ENCODE results near the gene MTAP. TPM values are rescaled to one million over a fixed set of nuclear protein-coding genes. Genes with fewer than 3 reads are reported as not detected.

MTAP gene
- total and polyA plus RNA-seq, 8 donors, result 1.2 to 38.4 (median 13.4) TPM

DNA sequence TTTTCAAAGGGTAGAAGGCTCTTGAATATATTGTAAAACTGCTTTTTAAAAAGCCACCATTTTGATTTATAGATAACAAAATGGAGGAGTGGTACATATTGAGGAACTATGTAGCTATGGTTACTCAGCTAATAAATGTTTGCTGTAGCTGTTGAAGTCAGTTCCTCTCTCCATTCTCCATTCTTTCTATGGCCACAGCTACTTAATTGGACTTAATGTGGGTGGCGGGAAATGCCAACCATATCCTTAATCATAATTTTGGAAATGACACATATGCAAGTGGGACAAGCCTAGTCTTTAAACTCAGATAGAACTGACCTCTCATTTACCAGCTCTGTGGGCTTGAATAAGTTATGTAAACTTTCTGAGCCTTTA, 181.1 kb downstream of the MTAP start:
- Histone ChIP-seq H3K9me3 (no peaks in the 10 kb centered on the region), H3K36me3 (no peaks in the 10 kb centered on the region), H3K27ac (no peak overlapping the region), H3K4me3 (no peak overlapping the region), H3K4me1 (no peaks in the 10 kb centered on the region), H3K27me3 (peaks cover 9 to 96% (median 18%) of the 10 kb centered on the region in 3 donors)
- TF ChIP-seq POLR2A (IDR thresholded peaks at IDR 0.05), result no peak
- TF ChIP-seq, protein P1, sequence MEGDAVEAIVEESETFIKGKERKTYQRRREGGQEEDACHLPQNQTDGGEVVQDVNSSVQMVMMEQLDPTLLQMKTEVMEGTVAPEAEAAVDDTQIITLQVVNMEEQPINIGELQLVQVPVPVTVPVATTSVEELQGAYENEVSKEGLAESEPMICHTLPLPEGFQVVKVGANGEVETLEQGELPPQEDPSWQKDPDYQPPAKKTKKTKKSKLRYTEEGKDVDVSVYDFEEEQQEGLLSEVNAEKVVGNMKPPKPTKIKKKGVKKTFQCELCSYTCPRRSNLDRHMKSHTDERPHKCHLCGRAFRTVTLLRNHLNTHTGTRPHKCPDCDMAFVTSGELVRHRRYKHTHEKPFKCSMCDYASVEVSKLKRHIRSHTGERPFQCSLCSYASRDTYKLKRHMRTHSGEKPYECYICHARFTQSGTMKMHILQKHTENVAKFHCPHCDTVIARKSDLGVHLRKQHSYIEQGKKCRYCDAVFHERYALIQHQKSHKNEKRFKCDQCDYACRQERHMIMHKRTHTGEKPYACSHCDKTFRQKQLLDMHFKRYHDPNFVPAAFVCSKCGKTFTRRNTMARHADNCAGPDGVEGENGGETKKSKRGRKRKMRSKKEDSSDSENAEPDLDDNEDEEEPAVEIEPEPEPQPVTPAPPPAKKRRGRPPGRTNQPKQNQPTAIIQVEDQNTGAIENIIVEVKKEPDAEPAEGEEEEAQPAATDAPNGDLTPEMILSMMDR (IDR thresholded peaks at IDR 0.05), result no peak
- no peak for TF ChIP-seq EP300 (IDR thresholded peaks at IDR 0.05)
- TF ChIP-seq POLR2AphosphoS5 (IDR thresholded peaks at IDR 0.05), result no peak
- 48 to 61% (median 58%) methylated on average over 1 of the region's 1 CpG for WGBS, 5 donors
- intact Hi-C loops (cut with DNase I; ENCODE audit: low total_unique reads), result no loop called here
- DNase-seq, result no peak

DNA sequence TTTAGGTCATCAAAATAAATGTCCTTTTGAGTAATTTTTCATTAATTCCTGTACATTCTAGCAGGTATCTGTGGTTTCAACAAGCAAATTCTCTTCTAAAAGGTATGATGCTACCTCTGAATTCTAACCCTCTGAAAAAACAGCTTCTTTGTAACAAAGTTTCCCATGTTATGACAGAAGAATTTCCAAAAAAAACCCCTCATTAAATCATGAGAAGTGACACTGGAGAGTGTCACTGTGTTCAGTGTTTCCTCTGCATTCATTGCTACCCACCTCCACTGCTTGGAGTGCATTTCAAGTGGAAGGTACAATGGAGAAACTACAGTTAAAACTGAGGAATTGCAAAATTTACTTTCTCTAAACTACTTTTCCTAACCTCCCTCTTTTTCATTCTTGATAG, 181.7 kb downstream of the MTAP start:
- intact Hi-C loops (cut with DNase I; ENCODE audit: low total_unique reads), result no loop called here
- no peak overlapping the region for H3K27ac ChIP-seq

DNA sequence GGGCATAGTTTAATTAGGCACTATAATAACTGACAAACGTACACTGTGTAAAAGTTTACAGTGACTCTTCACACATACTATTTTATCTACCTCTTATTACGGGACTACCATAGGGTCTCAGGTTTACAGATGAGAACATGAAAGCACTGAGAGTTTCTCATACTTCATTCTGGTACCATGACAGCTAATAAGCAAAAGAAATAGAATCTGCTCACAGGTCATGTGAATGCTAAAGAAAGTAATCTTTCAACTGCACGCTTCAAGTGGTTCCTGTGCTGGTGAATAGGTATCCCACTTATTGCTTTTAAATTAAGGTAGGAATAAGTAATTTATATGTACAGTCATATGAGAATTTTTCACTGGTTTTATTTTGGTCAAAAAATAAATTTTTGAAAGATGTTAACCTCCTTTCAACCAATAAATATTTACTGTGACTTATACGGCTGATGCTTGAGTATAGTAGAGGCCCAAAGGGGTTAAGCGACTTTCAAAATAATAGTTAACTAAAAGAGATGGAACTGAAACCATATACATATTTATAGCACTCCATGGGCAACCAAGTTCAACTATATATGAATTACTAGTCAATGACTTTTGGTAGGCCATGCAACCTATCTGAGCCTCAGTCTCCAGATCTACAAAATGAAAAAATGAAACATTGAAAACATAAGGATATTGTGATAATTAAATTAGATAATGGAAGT, 183.7 kb downstream of the MTAP start:
- 63 to 71% (median 65%) methylated on average over 5 of the region's 5 CpGs for WGBS, 5 donors
- intact Hi-C loops (cut with DNase I; ENCODE audit: low total_unique reads), result no loop called here
- no peak for DNase-seq
- H3K4me1 ChIP-seq, result peaks cover 0 to 8% (median 2%) of the 10 kb centered on the region in 4 donors
- peaks cover 0 to 6% (median 0%) of the 10 kb centered on the region in 4 donors for H3K9me3 ChIP-seq
- H3K27ac ChIP-seq, result no peak overlapping the region
- TF ChIP-seq, protein P1 (IDR thresholded peaks at IDR 0.05), result no peak
- TF ChIP-seq EP300 (IDR thresholded peaks at IDR 0.05) (no peak), POLR2A (IDR thresholded peaks at IDR 0.05) (no peak), POLR2AphosphoS5 (IDR thresholded peaks at IDR 0.05) (no peak)
- H3K4me3 ChIP-seq, result no peak overlapping the region
- peaks cover 9 to 98% (median 23%) of the 10 kb centered on the region in 3 donors for H3K27me3 ChIP-seq
- H3K36me3 ChIP-seq, result no peaks in the 10 kb centered on the region

More for the DNA sequence above, 181.7 kb downstream of the MTAP start:
- Histone ChIP-seq H3K36me3 (no peaks in the 10 kb centered on the region), H3K4me1 (no peaks in the 10 kb centered on the region), H3K27me3 (peaks cover 7 to 96% (median 18%) of the 10 kb centered on the region in 3 donors), H3K4me3 (no peak overlapping the region), H3K9me3 (no peaks in the 10 kb centered on the region)
- no peak for DNase-seq
- TF ChIP-seq, protein P1 (IDR thresholded peaks at IDR 0.05), result no peak

Other genes starting within 250 kb of the MTAP start
- 10 to 100 TPM in 1 of 5 donors, under 1 TPM in 1, not detected in 3; 0.73 to 47.3 TPM for gene CDKN2A, start 191.8 kb downstream of the MTAP start, total RNA-seq
- 1 to 10 TPM in 2 of 3 donors, not detected in 1; 1.9 to 3.2 TPM for gene CDKN2A, start 191.8 kb downstream of the MTAP start, polyA plus RNA-seq
- gene CDKN2B-AS1, start 192.2 kb downstream of the MTAP start, total RNA-seq, result 1 to 10 TPM in 2 of 5 donors, under 1 TPM in 1, not detected in 2; 0.73 to 1.6 (median 1.4) TPM
- gene CDKN2B-AS1, start 192.2 kb downstream of the MTAP start, polyA plus RNA-seq, result 1 to 10 TPM in 1 of 3 donors, under 1 TPM in 1, not detected in 1; 0.48 to 1.1 TPM
- 100 to 1,000 TPM in 1 of 5 donors, 1 to 10 TPM in 2, under 1 TPM in 1, not detected in 1; 0.58 to 152 (median 3.6) TPM for gene CDKN2B, start 206.7 kb downstream of the MTAP start, total RNA-seq
- gene CDKN2B, start 206.7 kb downstream of the MTAP start, polyA plus RNA-seq, result 10 to 100 TPM in 1 of 3 donors, 1 to 10 TPM in 2; 4.7 to 12.8 (median 8.6) TPM

All from stomach (tissue), 9 donors.